ENCODE data around the gene PSMA2.

- TF ChIP-seq GATA2 (IDR thresholded peaks at IDR 0.05; ENCODE audit: low read depth, low read length) (no peak), GATA3 (IDR thresholded peaks at IDR 0.05; ENCODE audit: low read depth, low read length) (no peak)
Observed at GRCh38 chr7:42906181-42906580, 25.8 kb downstream of the PSMA2 start.

All from SH-SY5Y (cell line).